NCI-H345 treated with DMSO at 0.1 percent for 48 hours (cell line): Measurements from ENCODE around the gene ZNF697.

ENCODE experiments used
- DNase-seq: peaks from one replicate; lab custom pipeline; 2025; ENCODE audit not compliant: unreplicated experiment; lab: John Stamatoyannopoulos, UW

ZNF697 gene

DNA sequence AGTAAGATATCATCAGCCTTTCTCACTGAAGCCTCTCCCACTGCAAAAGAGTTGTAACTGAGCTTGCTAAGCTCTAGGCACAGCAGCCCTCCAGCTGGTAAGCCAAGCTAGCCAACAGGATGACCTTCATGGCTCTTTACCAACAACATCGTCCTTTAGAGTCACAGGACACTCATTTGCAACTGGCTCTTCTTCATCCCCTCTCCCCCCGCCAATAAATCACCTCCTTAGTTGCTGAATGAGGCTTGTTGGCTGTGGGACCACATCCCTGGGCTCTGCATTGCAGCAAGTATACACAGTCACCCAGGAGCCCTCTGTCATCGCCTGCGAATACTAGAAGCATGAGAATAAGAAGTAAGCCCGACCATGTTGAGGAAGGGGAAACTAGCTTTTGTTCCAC lies 16.0 kb upstream of the ZNF697 start:
- DNase-seq: no peak

DNA sequence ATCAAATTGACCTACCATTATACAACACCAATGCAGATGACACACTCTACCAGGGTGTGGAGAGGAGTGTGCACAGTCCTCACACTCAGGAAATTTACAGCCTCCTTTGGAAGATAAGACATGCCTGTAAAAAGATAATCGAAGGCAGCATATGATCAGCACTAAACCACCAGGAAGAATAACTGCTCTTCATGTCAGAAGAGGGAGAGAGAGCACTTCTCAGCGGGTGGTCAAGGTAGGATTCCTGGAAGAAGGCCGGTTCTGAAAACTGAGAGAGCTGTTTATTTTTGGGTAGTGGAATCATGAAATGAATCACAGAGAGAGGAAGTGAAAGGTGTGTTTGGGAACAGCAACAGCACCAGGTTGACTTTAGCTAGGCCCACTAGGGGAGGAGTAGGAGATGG lies 14.0 kb upstream of the ZNF697 start:
- no peak for DNase-seq

DNA sequence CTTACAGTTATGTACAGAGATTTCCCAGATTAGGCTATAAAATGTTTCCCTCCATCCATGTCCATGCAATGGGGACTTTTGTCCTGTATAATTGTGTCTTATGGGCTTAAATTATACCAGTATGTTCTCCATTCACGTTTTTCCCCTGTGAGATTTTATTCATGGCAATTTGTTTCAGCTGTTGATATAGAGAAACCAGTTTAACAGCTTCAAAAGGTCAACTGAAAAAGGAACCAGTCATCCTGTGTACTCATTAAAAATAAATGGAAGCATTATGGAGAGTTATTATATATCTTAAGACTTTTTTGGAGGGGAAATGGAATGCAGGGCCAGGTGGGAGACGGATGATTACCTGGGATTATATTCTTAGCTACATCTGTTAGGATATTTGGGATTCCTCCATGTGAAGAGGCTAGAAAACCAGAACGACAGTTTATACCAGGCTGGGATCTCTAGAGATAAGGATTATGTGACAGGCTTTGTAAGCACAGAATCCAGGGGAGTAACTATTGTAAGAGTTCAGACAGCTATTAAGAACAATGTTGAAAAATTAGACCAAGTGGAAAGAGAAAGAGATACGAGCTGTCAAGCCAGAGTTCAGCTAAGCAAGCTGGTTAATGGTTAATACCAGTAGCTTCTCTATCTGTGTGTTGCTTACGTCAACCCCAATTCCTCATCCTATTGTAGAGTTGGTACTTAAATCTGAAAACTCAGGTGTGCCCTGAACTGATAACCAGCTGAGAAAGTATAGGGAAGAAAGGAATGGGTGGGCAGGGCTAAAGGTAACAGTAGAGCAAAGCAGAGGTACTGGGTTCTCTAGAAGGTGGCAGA lies 12.4 kb upstream of the ZNF697 start:
- DNase-seq: no peak

DNA sequence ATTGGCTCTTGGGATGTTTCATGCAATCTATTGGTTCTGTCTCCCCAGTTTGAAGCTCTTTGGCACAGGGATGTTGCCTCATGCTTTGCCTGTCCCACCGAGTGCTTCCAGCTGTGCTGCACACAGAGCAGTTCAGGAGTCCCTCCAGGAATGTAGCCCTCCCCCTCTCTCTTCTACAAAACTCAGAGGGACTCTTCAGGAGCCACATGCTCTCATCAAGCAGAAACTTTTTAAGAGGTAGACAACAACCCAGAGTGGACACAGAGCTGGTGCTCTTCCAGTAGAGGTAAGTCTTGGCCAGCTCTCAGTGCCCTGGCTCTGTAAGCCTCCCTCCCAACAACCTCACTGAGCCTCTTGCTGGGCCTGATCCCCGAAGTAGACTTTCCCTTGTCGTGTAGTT lies 11.6 kb upstream of the ZNF697 start:
- DNase-seq: no peak

DNA sequence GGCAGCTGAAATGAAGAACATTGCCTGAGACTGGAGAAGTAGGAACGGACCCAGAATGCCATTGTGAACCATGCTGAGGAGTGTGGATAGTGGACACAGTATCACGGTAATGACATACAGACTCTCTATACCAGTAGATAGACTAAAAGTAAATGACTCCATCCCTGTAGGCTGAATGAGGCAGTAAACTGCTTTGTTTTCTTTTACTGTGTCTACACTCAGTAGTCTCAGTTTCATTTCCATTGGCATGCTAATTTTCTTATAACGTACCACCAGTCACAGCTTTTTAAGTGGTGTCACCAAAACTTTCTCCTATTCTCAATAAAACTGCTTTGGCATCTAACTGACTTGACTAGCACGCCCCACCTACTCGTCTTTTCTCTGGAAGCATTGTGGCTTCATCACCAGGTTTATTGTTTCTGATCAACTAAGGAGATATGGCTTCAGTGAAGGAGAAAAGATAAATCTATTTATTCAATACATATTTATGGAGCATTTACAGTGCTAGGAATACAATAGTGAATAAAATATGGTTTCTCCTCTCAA lies 8.4 kb upstream of the ZNF697 start:
- DNase-seq: no peak

DNA sequence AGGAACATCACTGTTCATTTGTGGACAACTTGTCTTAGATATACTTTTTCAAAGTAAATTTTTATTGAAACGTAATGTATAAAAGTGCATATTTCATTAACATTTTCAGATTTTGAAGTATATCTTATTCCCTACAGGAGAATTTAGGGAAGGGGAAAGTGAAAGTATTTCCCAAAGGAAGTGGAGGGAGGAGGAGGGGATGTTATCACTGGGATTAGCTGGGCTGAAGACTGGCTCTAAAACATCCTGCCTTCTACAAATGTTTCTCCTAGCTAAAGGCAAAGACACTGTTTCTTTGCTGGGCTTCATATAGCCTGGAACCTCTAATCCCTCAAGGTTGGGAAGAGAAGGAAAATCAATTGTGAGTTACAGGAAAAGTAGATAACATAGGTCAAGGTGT lies 7.1 kb upstream of the ZNF697 start:
- DNase-seq: no peak

DNA sequence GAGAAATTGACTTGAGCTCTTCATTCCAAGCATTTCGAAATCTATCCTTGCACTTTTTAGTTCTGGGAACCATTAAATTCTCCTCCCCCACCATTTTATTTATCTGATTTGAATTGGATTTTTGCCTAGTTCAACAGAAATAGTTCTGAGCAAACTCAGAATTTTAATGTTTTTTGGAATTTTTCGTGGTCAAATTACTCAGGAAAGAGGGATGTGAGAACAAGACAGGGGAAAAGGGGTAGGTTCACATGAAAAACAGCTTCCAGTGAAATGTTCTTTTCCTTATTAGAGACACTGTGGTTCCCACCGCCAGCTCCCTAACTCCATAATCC lies 5.7 kb upstream of the ZNF697 start:
- DNase-seq: no peak

DNA sequence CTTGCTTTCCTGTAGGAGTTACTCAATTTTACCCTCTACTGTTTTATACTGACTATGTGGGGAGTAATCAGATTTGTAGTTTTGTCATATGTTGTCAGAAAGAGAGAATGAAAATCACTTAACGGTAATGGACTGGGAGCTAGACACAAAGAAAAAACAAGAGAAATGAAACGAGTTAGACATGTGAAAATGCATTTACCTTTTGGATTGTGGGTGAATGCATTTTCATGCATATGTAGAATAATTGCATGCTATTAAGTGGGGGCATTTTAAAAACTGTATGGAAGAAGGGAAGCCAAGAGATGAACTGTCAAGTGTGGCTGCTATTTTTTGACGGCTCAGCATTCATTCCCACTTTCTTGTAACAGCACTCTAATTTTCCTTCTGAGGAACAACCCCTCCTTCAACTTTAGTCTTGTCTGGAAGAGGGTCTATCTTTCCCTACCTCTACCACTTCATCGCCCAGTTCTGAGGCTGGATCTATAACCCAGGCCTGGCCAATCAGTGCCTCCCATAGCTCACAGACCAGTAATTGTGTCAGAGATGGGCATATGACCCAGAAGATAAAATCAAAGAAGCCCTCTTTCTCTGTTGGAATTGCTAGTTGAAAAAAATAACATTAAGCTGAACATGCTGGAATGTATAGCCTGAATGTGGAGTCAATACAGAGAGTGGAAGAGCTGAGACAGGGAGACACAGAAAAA lies 5.2 kb upstream of the ZNF697 start:
- DNase-seq: no peak

DNA sequence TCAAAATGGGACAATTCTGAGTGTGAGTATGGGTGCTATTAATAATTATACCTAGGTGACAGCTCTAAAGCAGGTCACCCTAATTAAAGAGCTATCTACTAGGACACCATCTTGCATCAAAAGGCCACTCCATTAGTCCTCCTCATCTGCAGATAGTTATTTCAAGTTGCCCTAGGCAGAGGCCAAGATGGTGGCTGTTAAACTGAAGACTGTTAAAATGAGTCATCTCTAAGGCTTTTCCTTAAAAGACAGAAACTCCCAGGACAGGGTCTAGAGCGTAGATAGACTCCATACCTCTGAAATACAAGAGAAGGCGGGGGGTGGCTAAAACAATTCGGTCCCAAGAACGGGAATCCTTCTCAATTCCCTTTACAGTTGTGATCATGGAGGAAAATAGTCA lies 4.5 kb upstream of the ZNF697 start:
- no peak for DNase-seq

DNA sequence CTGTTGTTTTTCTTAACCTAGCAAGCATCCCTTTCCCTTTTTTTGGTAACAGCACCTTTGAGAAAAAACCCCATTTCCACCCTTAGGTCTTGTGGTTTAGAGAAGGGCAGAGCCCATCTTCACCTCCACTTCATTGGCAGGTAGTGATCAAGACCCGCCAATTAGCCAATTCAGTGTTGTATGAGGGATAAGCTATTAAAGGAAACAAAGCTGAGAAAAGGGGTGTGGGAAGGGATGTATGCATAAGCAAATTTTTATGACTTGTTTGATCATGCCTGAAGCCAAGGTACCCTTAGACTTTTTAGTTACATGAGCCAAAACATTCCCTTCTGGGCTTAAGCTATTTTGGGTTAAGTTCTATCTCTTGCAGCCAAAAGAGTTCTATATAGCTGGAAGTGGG lies 3.6 kb upstream of the ZNF697 start:
- DNase-seq: no peak

DNA sequence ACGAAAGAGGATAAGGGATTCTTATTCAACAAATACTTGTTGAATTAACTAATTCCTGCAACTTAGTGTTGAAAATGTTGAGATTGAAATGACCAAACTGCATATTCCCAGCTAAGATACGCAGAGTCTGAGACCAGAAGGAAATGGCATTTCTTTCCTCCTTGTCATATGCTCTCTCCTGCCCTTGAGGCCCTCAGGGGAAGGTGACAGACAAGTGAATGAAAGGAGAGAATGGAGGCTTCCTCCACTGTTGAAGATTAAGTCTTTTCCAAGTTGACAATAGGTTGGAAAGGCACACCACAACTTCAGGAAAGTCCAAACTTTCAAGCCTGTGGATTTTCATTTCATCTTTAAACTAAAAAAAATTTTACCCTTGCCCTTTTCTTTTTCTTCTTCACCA lies 3.1 kb upstream of the ZNF697 start:
- no peak for DNase-seq

DNA sequence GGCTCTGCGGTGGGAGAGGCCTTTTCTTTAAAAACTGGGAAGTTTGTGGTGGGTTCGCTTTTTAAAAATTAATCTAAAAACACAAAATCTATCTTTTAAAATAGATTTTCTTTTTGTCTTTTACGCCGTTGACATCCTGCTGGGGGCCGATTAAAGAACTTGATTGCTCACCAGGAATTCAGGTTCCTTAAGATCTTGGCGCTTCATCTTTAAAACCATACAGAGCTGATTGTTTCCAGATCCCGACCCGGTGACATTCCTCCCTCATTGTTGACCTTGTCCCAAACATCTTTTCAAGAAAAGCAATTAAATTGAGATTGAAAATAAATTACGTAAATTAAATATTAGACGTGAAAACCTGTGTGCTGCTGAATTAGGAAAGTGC lies 546 bp upstream of the ZNF697 start:
- DNase-seq: no peak

DNA sequence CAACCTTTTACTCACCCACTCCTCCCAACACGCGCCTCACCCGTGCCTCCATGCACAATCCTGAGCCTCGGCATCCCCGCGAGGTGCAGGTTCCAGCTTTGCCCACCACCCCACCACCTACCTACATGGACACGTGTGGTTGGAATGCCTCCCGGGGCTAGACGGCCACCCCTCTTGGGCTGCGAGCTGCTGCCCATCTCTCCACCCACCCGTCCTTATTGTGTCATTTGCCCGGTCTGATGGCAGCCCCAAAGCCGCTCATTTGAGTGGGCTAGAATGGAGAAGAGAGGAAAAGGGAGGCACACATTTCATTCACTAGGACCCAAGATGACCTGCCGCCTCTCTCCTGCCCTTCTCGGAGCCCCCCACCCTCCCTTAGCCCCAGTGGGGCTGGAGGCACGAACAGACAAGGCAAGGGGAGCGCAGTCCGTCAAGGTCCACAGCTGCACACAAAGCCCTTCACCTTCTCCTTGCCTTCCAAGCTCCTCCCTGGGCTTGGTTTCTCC lies 785 bp downstream of the ZNF697 start:
- no peak for DNase-seq

DNA sequence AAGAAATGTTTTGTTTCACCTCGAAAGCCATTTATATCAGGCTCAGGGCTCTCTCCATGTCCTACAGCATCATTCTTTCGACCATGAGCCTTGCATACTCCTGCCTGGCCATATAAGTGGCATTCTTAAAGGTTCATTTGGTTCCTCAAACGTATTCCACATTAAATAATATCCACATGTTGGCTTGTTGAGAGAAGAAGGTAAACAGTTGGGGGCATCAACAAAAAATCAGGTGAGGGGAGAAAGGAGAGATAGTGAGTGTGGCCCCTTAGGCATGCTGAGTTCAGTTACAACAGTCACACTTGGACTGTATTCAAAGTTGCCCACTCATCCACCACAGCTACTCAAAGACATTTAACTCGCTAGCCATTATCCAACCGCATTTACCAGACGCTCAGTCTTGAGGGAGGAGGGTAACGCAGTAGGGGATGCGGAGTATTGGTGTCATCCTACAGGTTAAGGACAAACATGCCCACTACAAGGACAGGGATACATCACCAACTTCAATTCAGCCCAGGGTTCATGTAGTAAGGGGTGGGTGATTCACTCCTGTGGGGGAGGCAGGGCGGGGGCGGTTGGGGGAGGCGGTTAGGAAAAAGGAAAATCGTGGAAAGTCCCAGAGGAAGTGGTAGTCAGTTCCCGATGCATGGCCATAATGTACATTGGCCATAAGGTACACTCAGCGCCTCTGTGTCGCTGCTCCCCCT lies 1.4 kb downstream of the ZNF697 start:
- no peak for DNase-seq

DNA sequence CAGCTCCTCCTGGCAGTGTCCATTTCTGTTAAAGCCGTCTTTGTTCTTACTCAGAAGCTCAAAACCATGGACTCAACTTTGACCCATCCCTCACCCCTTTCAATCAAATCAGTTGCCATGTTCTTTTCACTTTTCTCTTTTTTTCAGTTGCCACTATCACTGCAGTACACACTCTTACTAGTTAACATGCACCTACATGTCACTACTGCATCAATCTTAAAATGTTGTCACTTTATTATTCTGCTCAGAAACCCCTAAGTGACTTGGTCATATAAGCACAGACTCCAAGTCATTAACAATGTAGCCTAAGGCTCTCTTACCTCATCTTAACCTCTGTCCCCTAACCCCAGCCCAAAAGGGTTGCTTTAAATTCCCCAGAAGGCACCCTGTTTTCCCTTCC lies 9.0 kb downstream of the ZNF697 start:
- no peak for DNase-seq

DNA sequence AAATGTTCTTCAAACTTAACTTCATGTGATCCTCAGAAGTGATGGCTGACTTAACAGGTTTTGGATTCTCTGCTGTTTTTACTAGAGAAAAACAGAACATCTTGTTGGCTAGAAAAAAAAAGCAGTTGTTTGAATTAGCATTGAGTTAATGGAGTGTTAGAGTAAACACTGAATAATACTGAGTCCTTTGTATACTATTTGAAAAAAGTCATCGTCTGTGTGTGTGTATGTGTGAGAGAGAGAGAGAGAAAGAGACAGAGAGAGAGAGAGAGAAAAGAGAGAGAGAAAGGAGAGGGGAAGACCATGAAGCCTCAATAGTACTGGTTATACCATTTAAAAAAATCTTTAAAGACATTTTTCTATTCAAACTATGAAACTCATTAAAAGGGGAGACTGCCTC lies 10.4 kb downstream of the ZNF697 start:
- DNase-seq: no peak

DNA sequence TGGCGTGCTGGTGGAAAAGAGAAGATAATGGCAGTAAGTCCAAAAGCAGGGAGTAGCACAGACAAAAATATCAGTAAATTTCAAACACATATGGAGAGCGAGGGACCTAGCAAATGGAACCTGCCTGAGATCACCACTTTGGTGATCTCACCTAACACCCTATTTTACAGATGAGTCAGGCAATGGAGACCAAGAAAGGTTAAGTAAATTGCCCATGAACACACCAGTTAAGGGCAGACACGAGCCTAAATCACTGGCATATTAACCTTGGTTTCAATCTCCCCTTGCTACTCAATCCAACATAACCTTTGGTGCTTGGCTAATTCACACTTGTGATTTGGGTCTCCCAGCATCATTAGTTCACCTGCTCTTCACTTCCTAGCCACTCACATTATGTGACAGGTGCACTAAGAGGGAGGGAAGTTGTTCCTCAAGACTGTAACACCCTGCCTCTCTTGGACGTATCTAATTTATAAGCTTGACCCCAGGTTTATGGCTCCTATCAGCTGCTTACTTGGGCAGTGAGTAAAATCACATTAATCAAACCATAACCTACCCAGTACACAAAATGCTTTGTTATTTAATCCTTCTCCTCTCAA lies 11.5 kb downstream of the ZNF697 start:
- no peak for DNase-seq

DNA sequence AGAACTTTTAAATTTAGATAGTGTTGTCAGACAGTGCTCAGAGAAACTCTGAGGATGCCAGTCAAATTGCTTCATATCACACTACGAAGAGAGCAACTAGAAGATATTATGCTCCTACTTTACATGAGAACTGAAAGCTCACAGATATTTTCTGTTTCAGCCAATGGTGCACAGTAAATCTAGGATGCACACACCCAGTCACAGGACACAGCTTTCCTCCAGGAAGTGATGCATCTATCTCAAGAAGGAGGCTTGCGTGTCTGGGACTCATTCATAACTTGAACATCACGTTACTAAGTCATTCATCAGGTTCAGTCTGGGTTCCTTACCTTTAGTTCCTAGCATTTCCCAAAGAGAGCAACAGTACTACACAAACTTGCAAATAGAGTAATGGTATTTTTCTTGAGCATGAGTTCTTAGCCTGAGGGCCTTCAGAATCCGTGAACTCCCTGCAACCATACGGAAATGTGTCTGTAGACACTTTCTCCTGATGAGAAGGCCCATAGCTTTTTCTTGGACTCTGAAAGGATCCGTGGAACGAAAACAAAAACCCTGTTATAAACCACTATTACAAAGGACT lies 12.2 kb downstream of the ZNF697 start:
- DNase-seq: no peak

DNA sequence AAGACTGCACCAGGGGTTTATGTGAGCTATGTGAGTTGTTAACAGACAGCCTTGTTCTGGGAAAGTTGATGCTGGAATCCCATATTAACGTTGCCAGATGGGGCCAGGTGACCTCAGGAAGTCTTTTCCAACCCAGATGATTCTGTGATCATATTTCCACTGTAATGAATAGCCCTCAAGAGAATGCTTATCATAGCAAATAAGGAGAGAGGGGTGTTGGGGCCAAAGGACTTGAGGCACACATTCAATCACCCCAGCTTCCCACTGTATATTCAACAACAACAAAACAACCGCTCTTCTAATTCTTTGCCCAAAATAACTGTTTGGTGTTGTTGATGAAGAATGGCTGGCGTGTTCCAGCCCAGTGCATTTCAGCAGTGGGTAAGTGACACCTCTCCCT lies 14.1 kb downstream of the ZNF697 start:
- DNase-seq: no peak

DNA sequence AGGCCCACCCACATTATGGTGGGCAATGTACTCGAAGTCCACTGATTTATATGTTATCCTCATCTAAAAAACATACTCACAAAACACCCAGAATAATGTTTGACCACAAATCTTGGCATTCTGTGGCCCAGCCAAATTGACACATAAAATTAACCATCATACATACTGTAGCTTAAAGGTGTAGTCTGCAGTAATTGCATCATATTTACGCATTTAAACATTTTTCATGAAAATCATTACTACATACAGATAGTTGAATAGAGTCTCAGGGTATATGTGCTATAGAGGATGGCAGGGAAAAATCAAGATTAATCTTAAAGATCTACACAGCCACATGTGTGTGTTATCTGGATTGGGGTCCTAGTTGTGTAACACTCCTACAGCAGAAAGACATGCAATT lies 14.5 kb downstream of the ZNF697 start:
- DNase-seq: no peak

DNA sequence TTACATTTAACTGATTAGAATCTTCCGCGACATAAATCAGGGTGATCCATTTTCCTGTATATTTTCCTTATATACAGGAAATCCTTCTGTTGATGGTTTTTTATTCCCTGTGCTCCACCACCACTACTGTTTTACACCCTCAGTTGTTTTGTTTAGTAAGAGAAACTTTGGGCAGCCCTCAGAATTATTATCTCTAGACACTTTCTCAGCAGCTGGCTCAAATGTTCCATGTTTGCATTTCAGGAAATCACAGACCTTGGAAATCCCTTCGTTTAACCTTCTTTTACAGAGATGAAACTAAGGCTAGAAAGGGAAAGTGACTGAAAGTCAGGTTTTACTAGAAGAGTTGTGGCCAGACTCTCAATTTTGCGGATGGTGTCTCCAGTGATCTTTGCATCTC lies 15.2 kb downstream of the ZNF697 start:
- no peak for DNase-seq
